Uterus (tissue), 4 donors: ENCODE measurements around the gene DIRAS1. TPM values are rescaled to one million over a fixed set of nuclear protein-coding genes. Genes with fewer than 3 reads are reported as not detected.

Experiments used
- DNase-seq, 2 donors: peaks; one replicate each; pipeline ENCODE4 v3.0.0-alpha.2; 2019 to 2020
- H3K27ac ChIP-seq, 2 donors: fragments of 200-600 bp; sonication (generic); 1 replicate in 1 of 2; 2 replicates in 1 of 2; pipeline ENCODE4 v1.5.1; 2016 to 2018
- H3K27me3 ChIP-seq, 2 donors: fragments of 200-600 bp; sonication (generic); one replicate each; pipeline ENCODE4 v1.5.1; 2018 to 2019; ENCODE audit warnings: control low read depth in 1 of 2
- H3K36me3 ChIP-seq, 2 donors: fragments of 200-600 bp; sonication (generic); one replicate each; pipeline ENCODE4 v1.5.1; 2019; ENCODE audit warnings: control low read depth in 1 of 2
- H3K4me1 ChIP-seq, 2 donors: fragments of 200-600 bp; sonication (generic); one replicate each; pipeline ENCODE4 v1.5.1; 2018 to 2019; ENCODE audit warnings: control low read depth in 1 of 2
- H3K4me3 ChIP-seq, 2 donors: fragments of 200-600 bp; sonication (generic); 1 replicate in 1 of 2; 2 replicates in 1 of 2; pipeline ENCODE4 v1.5.1; 2018 to 2019; ENCODE audit warnings: mild to moderate bottlenecking in 1 of 2
- H3K9me3 ChIP-seq, 2 donors: fragments of 200-600 bp; sonication (generic); one replicate each; pipeline ENCODE4 v1.5.1; 2019; ENCODE audit warnings: control low read depth in 1 of 2
- CTCF ChIP-seq, 4 experiments: fragments of 200-600 bp in 2 of 4; fragments of 450-650 bp in 2 of 4; sonication (generic) in 2 of 4; IDR thresholded peaks; one replicate each; pipeline ENCODE4 v1.5.1; 2016 to 2019; ENCODE audit warnings: antibody characterized with exemption in 4 of 4, mild to moderate bottlenecking in 2 of 4, moderate library complexity in 1 of 4
- POLR2A ChIP-seq, 2 donors: fragments of 450-650 bp; IDR thresholded peaks; one replicate each; pipeline ENCODE4 v1.6.1; 2016; ENCODE audit warnings: antibody characterized with exemption in 2 of 2, mild to moderate bottlenecking in 1 of 2, moderate library complexity in 1 of 2
- intact Hi-C: fragments of 100-400 bp; cut with DNase I; formaldehyde crosslinking; loops from one replicate; pipeline ENCODE4 v1.15.1; 2023; ENCODE audit warnings: low total_unique reads
- total RNA-seq, 4 donors: library from RNA; depleted of rRNA in 3 of 4; stranded (reverse); fragments of >200 nt in 3 of 4; gene quantifications; one replicate each; pipeline versions ENCODE4 v1.1.0 to v1.2.4, GENCODE V29; 2014 to 2023
- donor health status: DM: yes; HTN: yes; CAD: no.

Gene DIRAS1
- total RNA-seq, 4 donors from 2014 or later, result 1.0 to 34.1 (median 4.9) TPM

- Histone ChIP-seq H3K4me1 (peaks cover 0 to 22% of the 10 kb centered on the region in 2 donors), H3K36me3 (no peaks in the 10 kb centered on the region), H3K27ac (no peak overlapping the region), H3K27me3 (no peaks in the 10 kb centered on the region), H3K9me3 (no peaks in the 10 kb centered on the region), H3K4me3 (no peak overlapping the region)
- TF ChIP-seq POLR2A (IDR thresholded peaks at IDR 0.05) (no peak), CTCF (IDR thresholded peaks at IDR 0.05) (no peak)
- DNase-seq, result no peak
- intact Hi-C loops, result no loop called here
Observed at GRCh38 chr19:2717638-2718541, 3.3 kb downstream of the DIRAS1 start.

GRCh38 chr19:2716722-2717637, 4.2 kb downstream of the DIRAS1 start:
- H3K4me3 ChIP-seq, result no peak overlapping the region
- no peak for DNase-seq
- H3K9me3 ChIP-seq, result no peaks in the 10 kb centered on the region
- H3K36me3 ChIP-seq, result no peaks in the 10 kb centered on the region
- no peaks in the 10 kb centered on the region for H3K27me3 ChIP-seq
- intact Hi-C loops, result no loop called here
- no peak overlapping the region for H3K27ac ChIP-seq
- TF ChIP-seq POLR2A (IDR thresholded peaks at IDR 0.05) (no peak), CTCF (IDR thresholded peaks at IDR 0.05) (no peak)
- H3K4me1 ChIP-seq, result peaks cover 0 to 14% of the 10 kb centered on the region in 2 donors

GRCh38 chr19:2716275-2716650, 4.9 kb downstream of the DIRAS1 start:
- intact Hi-C loops, result no loop called here
- DNase-seq, result no peak

GRCh38 chr19:2715470-2716274, 5.5 kb downstream of the DIRAS1 start:
- intact Hi-C loops, result no loop called here
- Histone ChIP-seq H3K27me3 (no peaks in the 10 kb centered on the region), H3K36me3 (no peaks in the 10 kb centered on the region), H3K4me1 (peaks cover 0 to 7% of the 10 kb centered on the region in 2 donors), H3K9me3 (no peaks in the 10 kb centered on the region), H3K4me3 (no peak overlapping the region), H3K27ac (no peak overlapping the region)
- DNase-seq, result no peak
- TF ChIP-seq POLR2A (IDR thresholded peaks at IDR 0.05), result no peak
- no peak for TF ChIP-seq CTCF (IDR thresholded peaks at IDR 0.05)

More at GRCh38 chr19:2716275-2716650, 4.9 kb downstream of the DIRAS1 start:
- H3K27me3 ChIP-seq, result no peaks in the 10 kb centered on the region
- H3K4me3 ChIP-seq, result no peak overlapping the region
- no peaks in the 10 kb centered on the region for H3K9me3 ChIP-seq
- peaks cover 0 to 10% of the 10 kb centered on the region in 2 donors for H3K4me1 ChIP-seq
- H3K36me3 ChIP-seq, result no peaks in the 10 kb centered on the region
- no peak overlapping the region for H3K27ac ChIP-seq
- TF ChIP-seq CTCF (IDR thresholded peaks at IDR 0.05) (no peak), POLR2A (IDR thresholded peaks at IDR 0.05) (no peak)
